Lung (tissue), 12 donors: Measurements from ENCODE around the gene NAP1L1. TPM values are rescaled to one million over a fixed set of nuclear protein-coding genes. Genes with fewer than 3 reads are reported as not detected.
A peak's percentile ranks its signal among the peaks of the same experiment; 100 is the strongest.

Source experiments
- ATAC-seq: fragments of 200-7000 bp; cut with Tn5 transposase; one replicate; pipeline ENCODE4 v1.9.1; 2020; ENCODE audit warnings: moderate number of reproducible peaks; ENCODE audit not compliant: insufficient read depth, low FRiP score
- DNase-seq, 3 donors: peaks; one replicate each; pipeline ENCODE4 v3.0.0-alpha.2; 2013 to 2017
- H3K27ac ChIP-seq, 2 donors: one replicate each; pipeline ENCODE4 v1.5.1; 2013; ENCODE audit warnings: mild to moderate bottlenecking in 2 of 2, moderate library complexity in 2 of 2, control low read depth in 1 of 2, inconsistent platforms in 1 of 2, low read depth in 1 of 2, low read length in 1 of 2
- H3K27me3 ChIP-seq, 3 donors: one replicate each; pipeline ENCODE4 v1.5.1; 2013; ENCODE audit warnings: low read length in 2 of 3; ENCODE audit not compliant: control insufficient read depth in 3 of 3, insufficient read depth in 3 of 3
- H3K36me3 ChIP-seq, 4 donors: one replicate each; pipeline ENCODE4 v1.5.1; 2013; ENCODE audit warnings: low read length in 4 of 4, mild to moderate bottlenecking in 1 of 4, moderate library complexity in 1 of 4; ENCODE audit not compliant: control insufficient read depth in 4 of 4, insufficient read depth in 4 of 4
- H3K4me1 ChIP-seq, 5 donors: one replicate each; pipeline ENCODE4 v1.5.1; 2013; ENCODE audit warnings: low read length in 5 of 5, mild to moderate bottlenecking in 2 of 5, moderate library complexity in 1 of 5; ENCODE audit not compliant: control insufficient read depth in 5 of 5, insufficient read depth in 5 of 5
- H3K4me3 ChIP-seq: one replicate; pipeline ENCODE4 v1.5.1; 2013; ENCODE audit warnings: mild to moderate bottlenecking, control low read depth, moderate library complexity
- H3K9ac ChIP-seq, 2 donors: one replicate each; pipeline ENCODE4 v1.5.1; 2013; ENCODE audit warnings: low read length in 2 of 2, control low read depth in 1 of 2; ENCODE audit not compliant: insufficient read depth in 1 of 2
- H3K9me3 ChIP-seq, 4 donors: one replicate each; pipeline ENCODE4 v1.5.1; 2013; ENCODE audit warnings: low read length in 3 of 4, mild to moderate bottlenecking in 1 of 4, moderate library complexity in 1 of 4; ENCODE audit not compliant: control insufficient read depth in 4 of 4, insufficient read depth in 3 of 4
- CTCF ChIP-seq: IDR thresholded peaks from 2 replicates; pipeline ENCODE4 v1.5.1; 2012; ENCODE audit warnings: mild to moderate bottlenecking; ENCODE audit errors: control extremely low read depth, extremely low read depth
- WGBS, 2 donors: extraction: QIAGEN DNeasy Blood & Tissue Kit; methylation state at CpG; one replicate each; pipeline ENCODE4 v1.1.7; 2013; 5-methylcytosine and 5-hydroxymethylcytosine counted together
- polyA plus RNA-seq, 2 donors: library from polyadenylated mRNA; stranded (reverse); fragments of 200-250 nt; gene quantifications; one replicate each; pipeline ENCODE4 v1.2.1, GENCODE V29; 2013
- total RNA-seq, 2 donors: library from RNA; depleted of rRNA in 1 of 2; stranded (reverse); fragments of >200 nt in 1 of 2; gene quantifications; one replicate each; pipeline ENCODE4 v1.2.1, GENCODE V29; 2014 to 2021
- donor health status: control.
- donor health status: control.
- donor health status: Bipolar disorder and iron deficiency.
- donor health status: healthy.
- donor health status: DM: yes; HTN: yes; CAD: no.

The NAP1L1 gene
- total and polyA plus RNA-seq, 4 donors: 268 to 515 (median 322) TPM

GRCh38 chr12:76038176-76038575, 46.3 kb downstream of the NAP1L1 start:
- peaks cover 0 to 5% (median 0%) of the 10 kb centered on the region in 4 donors for H3K36me3 ChIP-seq
- no peak for TF ChIP-seq CTCF
- H3K9ac ChIP-seq: no peak overlapping the region
- H3K27me3 ChIP-seq: no peaks in the 10 kb centered on the region
- H3K4me1 ChIP-seq: peaks cover 0 to 26% (median 13%) of the 10 kb centered on the region in 5 donors
- 50 to 60% methylated on average over 2 of the region's 2 CpGs for WGBS, 2 donors
- ATAC-seq: no peak
- no peaks in the 10 kb centered on the region for H3K9me3 ChIP-seq
- H3K4me3 ChIP-seq: no peak overlapping the region
- H3K27ac ChIP-seq: no peak overlapping the region
- no peak for DNase-seq

GRCh38 chr12:76037130-76038103, 47.1 kb downstream of the NAP1L1 start:
- Histone ChIP-seq H3K4me1 (peaks cover 2 to 32% (median 14%) of the 10 kb centered on the region in 5 donors), H3K27me3 (no peaks in the 10 kb centered on the region), H3K4me3 (no peak overlapping the region), H3K9me3 (no peaks in the 10 kb centered on the region), H3K27ac (no peak overlapping the region), H3K9ac (no peak overlapping the region), H3K36me3 (peaks cover 0 to 2% (median 0%) of the 10 kb centered on the region in 4 donors)
- DNase-seq: peak; percentile 51 to 92 (median 87)
- WGBS, 2 donors: 26 to 29% methylated on average over 13 of the region's 13 CpGs
- peak; percentile 81 for ATAC-seq
- peak; percentile 79 for TF ChIP-seq CTCF

GRCh38 chr12:76035045-76035444, 49.4 kb downstream of the NAP1L1 start:
- TF ChIP-seq CTCF: no peak
- H3K27me3 ChIP-seq: no peaks in the 10 kb centered on the region

More at GRCh38 chr12:76035045-76035444, 49.4 kb downstream of the NAP1L1 start:
- H3K36me3 ChIP-seq: peaks cover 0 to 17% (median 0%) of the 10 kb centered on the region in 4 donors
- no peak for ATAC-seq
- 76% methylated on average over 3 of the region's 3 CpGs for WGBS, 2 donors
- no peak overlapping the region for H3K4me3 ChIP-seq
- no peaks in the 10 kb centered on the region for H3K9me3 ChIP-seq
- H3K27ac ChIP-seq: no peak overlapping the region
- no peak for DNase-seq
- H3K4me1 ChIP-seq: peaks cover 2 to 32% (median 14%) of the 10 kb centered on the region in 5 donors
- no peak overlapping the region for H3K9ac ChIP-seq
